ENCODE results near the gene PSMF1.
A peak's percentile ranks its signal among the peaks of the same experiment; 100 is the strongest.

Gene PSMF1

DNA sequence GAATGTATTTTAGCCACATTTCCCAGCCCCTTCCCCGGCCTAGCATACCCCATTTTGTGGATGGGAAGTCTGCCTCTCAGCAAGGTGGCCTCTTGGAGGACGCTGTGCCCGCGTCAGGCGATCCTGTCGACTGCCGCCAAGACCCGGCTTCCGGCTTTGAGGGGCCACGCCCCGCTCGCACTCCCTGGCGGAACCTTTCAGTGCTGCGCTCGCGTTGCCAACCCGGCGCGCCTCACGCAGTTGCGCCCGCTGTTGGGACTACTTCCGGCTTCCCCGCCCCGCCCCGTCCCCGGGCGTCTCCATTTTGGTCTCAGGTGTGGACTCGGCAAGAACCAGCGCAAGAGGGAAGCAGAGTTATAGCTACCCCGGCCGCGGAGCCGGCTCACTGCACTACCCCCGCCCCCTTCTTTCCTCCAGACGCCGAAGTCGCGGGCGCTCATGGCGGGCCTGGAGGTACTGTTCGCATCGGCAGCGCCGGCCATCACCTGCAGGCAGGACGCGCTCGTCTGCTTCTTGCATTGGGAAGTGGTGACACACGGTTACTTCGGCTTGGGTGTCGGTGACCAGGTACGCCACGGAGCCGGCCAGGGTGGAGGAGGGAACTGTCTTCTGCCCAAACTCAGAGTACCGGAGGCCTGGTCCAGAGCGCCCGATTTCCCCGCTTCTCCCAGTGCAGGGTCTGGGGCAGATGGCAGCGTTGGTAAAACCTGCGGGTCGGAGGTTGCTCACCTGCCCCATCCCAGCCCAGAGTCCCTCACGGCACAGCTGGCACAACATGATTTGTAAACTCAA is at the start of gene PSMF1:
PSMF1 (plus strand) TSS at position 267 of the 792 bp plus-strand sequence; CDS start at position 439, 172 bp downstream.
- DNase-seq: peak; percentile 91

GRCh38 chr20:1072258-1072657 is 46.1 kb upstream of the PSMF1 start:
- no peak for DNase-seq

- no peak for DNase-seq
These were observed 42.8 kb upstream of the PSMF1 start for GRCh38 chr20:1075616-1076015.

- DNase-seq: no peak
These were observed 36.5 kb upstream of the PSMF1 start for GRCh38 chr20:1081891-1082290.

DNA sequence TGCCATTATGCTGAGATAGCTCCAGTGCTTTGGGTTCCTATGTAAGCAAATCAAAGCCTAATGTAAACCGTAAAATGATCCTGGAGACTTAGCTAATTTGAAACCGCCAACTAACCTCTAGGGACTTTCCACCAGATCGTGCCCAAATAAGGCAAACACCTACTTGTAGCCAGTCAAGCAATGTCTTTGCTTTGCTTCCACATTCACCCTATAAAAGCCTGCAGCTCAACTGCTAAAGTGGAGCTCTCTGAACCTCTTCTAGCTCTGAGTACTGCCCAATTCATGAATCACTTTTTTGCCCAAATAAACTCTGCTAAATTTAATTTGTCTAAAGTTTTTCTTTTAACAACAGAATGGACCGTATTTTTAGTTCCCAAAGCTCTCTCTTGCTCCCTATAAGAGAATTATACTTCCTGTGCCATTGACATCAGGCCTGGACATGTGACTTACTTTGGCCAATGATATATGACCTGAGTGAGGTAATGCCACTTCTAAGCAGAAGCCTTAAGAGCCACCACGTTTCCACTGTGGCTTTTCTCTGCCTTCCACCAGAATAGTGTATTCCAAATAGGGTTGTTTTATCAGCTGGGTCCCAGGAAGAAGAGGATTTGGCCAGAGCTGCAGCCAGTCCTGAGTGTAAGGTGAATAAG is 34.8 kb upstream of the PSMF1 start:
- no peak for DNase-seq

DNA sequence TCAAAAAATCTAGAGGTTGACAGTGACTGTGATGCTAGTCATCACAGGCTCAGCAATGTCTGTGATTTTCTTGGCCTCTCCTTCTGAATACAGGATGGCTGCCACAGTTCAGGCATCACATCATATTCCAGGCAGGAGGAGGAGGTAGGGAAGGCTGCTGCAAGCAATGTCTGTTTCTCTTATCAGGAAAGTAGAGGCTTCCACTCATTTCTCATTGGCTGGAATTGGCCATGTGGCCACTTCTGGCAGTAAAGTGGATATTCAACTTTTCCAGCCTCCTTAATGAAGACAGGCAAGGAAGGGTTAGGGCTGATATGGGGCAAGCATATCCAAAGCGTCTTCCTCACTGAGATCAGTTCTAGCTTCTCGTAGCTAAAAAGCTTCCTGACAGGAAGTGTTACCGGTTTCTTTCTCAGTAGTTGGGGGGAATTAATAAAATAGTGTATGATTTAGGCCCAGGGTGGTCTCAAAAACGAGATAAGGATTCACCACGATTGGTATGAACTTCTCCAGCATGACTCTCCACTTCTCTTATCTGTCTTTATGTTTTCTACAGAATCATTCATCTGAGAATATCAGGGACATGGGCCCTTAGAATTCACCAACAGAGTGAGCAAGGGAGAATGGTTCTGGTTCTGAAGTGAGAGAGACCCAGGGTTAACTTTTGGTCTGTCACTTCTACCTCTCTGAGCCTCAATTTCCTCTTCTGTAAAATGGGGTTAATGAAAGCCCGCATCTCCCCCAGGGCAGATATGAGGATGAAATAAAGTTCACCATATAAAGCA is 32.7 kb upstream of the PSMF1 start:
- DNase-seq: no peak

GRCh38 chr20:1086277-1087213 is 31.9 kb upstream of the PSMF1 start:
- DNase-seq: no peak

DNA sequence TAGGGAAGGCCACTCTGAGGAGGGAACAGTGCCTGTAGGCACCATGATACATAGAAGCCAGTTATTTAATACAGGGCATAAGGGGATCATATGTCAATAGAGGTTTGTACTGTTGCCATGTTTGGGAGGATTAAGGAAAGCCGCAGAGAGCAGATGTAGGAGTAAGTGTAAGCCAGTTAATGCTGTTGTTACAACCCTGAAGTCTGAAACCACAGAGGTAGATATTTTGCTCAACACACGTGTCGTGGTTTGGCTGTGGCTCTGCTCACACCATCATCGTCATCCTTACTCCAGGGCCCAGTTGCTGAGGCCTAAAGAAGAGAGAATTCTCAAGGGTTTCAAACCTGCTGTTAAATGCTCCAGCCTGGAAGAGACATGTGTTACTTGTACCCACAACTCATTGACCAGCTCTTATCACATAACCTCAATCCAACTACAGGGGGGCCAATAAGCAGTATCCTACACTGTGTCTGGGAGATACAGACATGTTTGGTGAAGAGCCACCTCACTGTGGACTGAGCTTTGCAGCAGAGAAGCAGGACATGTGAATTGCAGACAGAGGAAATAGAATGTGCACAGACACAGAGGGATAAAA is 31.0 kb upstream of the PSMF1 start:
- peak; percentile 7 for DNase-seq

GRCh38 chr20:1094751-1095150 is 23.7 kb upstream of the PSMF1 start:
- DNase-seq: no peak

GRCh38 chr20:1101533-1101932 is 16.9 kb upstream of the PSMF1 start:
- DNase-seq: no peak

DNA sequence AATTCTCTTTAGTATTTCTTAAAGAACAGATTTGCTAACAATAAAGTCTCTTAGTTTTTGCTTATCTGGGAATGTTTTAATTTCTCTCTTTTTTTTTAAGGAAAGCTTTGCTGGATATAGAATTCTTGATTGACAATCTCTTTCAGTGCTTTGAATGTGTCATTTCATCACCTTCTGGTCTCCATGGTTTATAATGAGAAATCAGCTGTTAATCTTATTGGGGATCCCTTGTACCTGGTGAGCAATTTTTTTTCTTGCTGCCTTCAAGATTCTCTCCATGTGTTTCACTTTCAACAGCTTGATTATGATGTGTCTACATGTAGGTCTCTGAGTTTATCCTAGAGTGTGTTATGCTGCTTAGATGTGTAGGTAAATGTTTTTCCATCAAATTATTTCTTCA is 16.4 kb upstream of the PSMF1 start:
- DNase-seq: no peak

GRCh38 chr20:1103751-1104150 is 14.7 kb upstream of the PSMF1 start:
- DNase-seq: no peak

GRCh38 chr20:1105599-1106194 is 12.7 kb upstream of the PSMF1 start:
- no peak for DNase-seq

DNA sequence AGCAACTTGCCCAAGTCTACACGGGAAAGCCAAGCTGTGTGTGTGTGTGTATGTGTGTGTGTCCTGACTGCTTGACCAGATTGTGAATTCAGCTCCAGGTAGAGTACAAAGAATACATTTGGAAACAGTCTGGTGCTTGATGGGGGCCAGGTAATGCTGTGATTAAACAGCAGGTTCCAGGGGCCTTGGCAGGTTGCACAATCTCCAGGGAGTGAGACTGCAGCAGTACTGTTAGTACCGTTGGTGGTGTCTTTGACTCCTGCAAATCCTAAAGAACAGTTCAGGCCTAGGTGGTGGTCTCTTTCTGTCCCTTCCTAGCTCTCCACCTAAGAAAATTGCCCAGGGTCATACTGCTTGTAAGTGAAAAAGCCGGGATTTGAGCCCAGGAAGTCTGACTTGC is 11.2 kb upstream of the PSMF1 start:
- no peak for DNase-seq

DNA sequence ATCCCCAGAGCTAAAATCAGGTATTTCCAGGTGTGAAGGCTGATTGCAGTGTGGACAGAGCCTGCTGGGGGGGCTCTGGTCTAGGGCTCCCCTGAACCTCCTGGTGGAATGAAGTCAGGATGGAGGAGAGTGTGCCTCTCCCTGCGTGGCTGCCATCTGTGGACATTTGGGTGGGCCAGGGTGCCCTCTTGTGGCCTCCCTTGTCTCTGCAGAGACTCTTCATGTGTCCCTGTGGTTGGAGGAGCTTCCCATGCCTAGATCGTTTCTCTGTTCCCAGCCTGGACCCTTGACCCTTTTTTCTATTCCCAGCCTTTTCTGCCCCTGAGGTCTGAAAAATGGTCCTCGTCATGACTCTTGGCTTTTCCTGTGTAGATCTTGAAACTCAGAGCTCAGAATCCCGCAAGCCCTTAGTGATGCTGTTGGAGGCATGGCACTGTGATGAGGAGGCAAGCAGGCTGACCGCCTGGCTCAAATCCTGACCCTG is 9.9 kb upstream of the PSMF1 start:
- peak; percentile 16 for DNase-seq

- DNase-seq: no peak
These were observed 5.5 kb upstream of the PSMF1 start for GRCh38 chr20:1112908-1113307.

DNA sequence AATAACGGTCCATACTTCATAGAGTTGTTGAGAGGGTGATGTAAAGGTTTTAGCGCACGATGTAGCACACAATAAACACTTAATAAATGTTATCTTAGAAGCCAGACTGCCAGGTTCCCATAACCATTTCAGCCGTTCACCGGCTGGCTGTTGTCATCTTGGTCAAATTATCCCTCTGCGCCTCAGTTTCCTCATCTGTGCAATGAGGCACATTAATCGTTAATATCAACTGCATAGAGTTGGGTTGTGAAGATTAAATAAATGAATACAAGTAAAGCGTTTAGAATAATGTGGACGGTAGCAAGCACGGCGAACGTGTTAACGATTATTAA is 432 bp upstream of the PSMF1 start:
- DNase-seq: no peak

- no peak for DNase-seq
These were observed 715 bp downstream of the PSMF1 start for GRCh38 chr20:1119128-1119505.

DNA sequence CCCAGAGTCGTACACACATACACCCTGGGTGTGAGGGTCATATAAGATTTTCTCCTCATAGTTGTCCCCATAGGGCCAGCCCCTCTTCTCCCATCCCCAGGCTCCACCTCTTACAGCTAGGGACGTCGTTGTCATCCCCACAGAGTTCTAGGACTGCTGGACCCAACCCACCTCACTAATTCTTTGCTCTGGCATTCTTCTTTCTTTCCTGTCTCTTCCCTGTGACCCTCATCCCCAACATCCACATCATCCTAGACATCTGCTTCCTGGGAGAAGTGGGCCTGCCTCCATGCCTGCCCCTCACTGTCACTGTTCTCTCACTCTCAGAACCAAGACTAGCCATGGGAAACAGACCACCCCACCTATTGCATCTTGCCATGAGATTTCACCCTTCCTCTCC is 1.1 kb downstream of the PSMF1 start:
- no peak for DNase-seq

- DNase-seq: no peak
These were observed 3.0 kb downstream of the PSMF1 start for GRCh38 chr20:1121429-1121828.

DNA sequence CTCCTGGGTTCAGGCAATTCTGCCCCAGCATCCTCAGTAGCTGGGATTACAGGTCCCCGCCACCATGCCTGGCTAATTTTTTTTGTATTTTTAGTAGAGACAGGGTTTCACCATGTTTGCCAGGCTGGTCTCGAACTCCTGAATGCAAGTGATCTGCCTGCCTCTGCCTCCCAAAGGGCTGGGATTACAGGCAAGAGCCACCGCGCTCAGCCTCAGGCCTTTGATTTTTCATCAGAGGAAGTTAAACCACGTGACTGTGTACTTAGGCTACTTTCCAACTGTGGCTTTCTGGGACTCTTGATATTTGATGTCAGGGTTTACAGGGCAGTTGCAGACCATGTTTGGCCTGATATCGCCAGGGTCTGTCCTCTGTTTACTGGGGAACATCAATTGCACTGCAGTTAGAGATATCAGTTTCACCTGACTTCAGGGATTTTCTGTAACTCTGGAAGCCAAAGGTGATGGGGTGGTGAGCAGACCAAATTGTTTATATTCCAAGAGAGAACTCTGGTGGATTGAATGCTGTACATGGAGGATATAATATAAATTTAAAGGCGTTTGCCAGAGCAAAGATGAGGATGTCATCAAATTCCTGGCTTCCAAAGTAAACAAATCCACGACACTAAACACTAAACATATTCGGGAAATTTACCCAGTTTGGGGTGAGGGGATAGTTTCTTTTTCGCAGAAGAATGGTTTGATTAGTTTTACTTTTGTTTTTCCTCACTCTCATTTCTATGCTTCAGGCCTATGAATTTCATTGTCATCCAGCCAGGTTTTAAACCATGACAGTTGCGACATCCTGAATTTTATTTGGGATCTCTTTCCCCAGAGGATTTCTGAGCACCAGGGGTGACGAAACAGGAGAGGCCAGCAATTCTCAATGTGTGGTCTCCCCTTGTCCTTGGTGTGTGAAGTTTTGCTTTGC is 4.2 kb downstream of the PSMF1 start:
- DNase-seq: peak; percentile 32

Data from NCI-H1092 treated with DMSO at 0.1 percent for 48 hours (cell line).